Trophoblast cell (in vitro differentiated cells and primary cell): ENCODE measurements around the gene SUSD3.

Source experiments
- DNase-seq, 2 donors: peaks; one replicate each; pipeline ENCODE4 v3.0.0-alpha.2; 2016
- H2AFZ ChIP-seq: 2 replicates; pipeline ENCODE4 v1.6.1; 2013; ENCODE audit warnings: low read length, moderate library complexity, mild to moderate bottlenecking; ENCODE audit not compliant: insufficient read depth, poor library complexity
- H2AK5ac ChIP-seq: 2 replicates; pipeline ENCODE4 v1.6.1; 2013; ENCODE audit warnings: mild to moderate bottlenecking, low read length
- H2BK120ac ChIP-seq: 2 replicates; pipeline ENCODE4 v1.6.1; 2013; ENCODE audit warnings: low read length, mild to moderate bottlenecking, moderate library complexity; ENCODE audit not compliant: insufficient read depth, poor library complexity
- H2BK12ac ChIP-seq: 2 replicates; pipeline ENCODE4 v1.6.1; 2013; ENCODE audit warnings: mild to moderate bottlenecking, low read length, moderate library complexity
- H2BK5ac ChIP-seq: 2 replicates; pipeline ENCODE4 v1.6.1; 2013; ENCODE audit warnings: low read length, low read depth, moderate library complexity, mild to moderate bottlenecking; ENCODE audit not compliant: poor library complexity
- H3K14ac ChIP-seq: 2 replicates; pipeline ENCODE4 v1.6.1; 2013; ENCODE audit warnings: mild to moderate bottlenecking, low read length
- H3K18ac ChIP-seq: 2 replicates; pipeline ENCODE4 v1.6.1; 2013; ENCODE audit warnings: mild to moderate bottlenecking, low read length
- H3K23ac ChIP-seq: 2 replicates; pipeline ENCODE4 v1.6.1; 2013; ENCODE audit warnings: low read length
- H3K27ac ChIP-seq: 2 replicates; pipeline ENCODE4 v1.5.1; 2013; ENCODE audit warnings: low read depth, mild to moderate bottlenecking, inconsistent platforms, low read length, moderate library complexity
- H3K27me3 ChIP-seq: 2 replicates; pipeline ENCODE4 v1.6.1; 2013; ENCODE audit warnings: inconsistent platforms, mild to moderate bottlenecking, low read length, moderate library complexity; ENCODE audit not compliant: insufficient read depth
- H3K36me3 ChIP-seq, 2 experiments: 1 replicate in 1 of 2; 2 replicates in 1 of 2; pipeline ENCODE4 v1.6.1; 2013; ENCODE audit warnings: low read length in 2 of 2, mild to moderate bottlenecking in 2 of 2, moderate library complexity in 1 of 2; ENCODE audit not compliant: insufficient read depth in 2 of 2, control insufficient read depth in 1 of 2
- H3K4ac ChIP-seq: 2 replicates; pipeline ENCODE4 v1.6.1; 2013; ENCODE audit warnings: low read depth, mild to moderate bottlenecking, low read length, moderate library complexity
- H3K4me1 ChIP-seq, 2 experiments: 1 replicate in 1 of 2; 2 replicates in 1 of 2; pipeline ENCODE4 v1.6.1; 2013; ENCODE audit warnings: low read length in 2 of 2, mild to moderate bottlenecking in 2 of 2, moderate library complexity in 1 of 2; ENCODE audit not compliant: insufficient read depth in 2 of 2, control insufficient read depth in 1 of 2
- H3K4me2 ChIP-seq: 2 replicates; pipeline ENCODE4 v1.6.1; 2013; ENCODE audit warnings: inconsistent platforms, mild to moderate bottlenecking, low read length, moderate library complexity
- H3K4me3 ChIP-seq: 2 replicates; pipeline ENCODE4 v1.5.1; 2013; ENCODE audit warnings: mild to moderate bottlenecking, low read depth, low read length, inconsistent platforms
- H3K79me1 ChIP-seq: one replicate; pipeline ENCODE4 v1.6.1; 2013; ENCODE audit warnings: low read length
- H3K79me2 ChIP-seq: 2 replicates; pipeline ENCODE4 v1.6.1; 2013; ENCODE audit warnings: low read length, mild to moderate bottlenecking; ENCODE audit not compliant: control insufficient read depth, insufficient read depth, poor library complexity
- H3K9ac ChIP-seq: 2 replicates; pipeline ENCODE4 v1.6.1; 2013; ENCODE audit warnings: mild to moderate bottlenecking, low read length
- H3K9me3 ChIP-seq: 2 replicates; pipeline ENCODE4 v1.6.1; 2013; ENCODE audit warnings: low read depth, mild to moderate bottlenecking, control low read depth, inconsistent platforms, low read length; ENCODE audit not compliant: insufficient read depth
- H4K12ac ChIP-seq: 2 replicates; pipeline ENCODE4 v1.6.1; 2013; ENCODE audit warnings: low read depth, mild to moderate bottlenecking, low read length, moderate library complexity
- H4K8ac ChIP-seq: 2 replicates; pipeline ENCODE4 v1.6.1; 2013; ENCODE audit warnings: low read depth, mild to moderate bottlenecking, low read length, moderate library complexity
- H4K91ac ChIP-seq: one replicate; pipeline ENCODE4 v1.6.1; 2013; ENCODE audit warnings: low read depth, mild to moderate bottlenecking, low read length, moderate library complexity
- WGBS: extraction: QIAGEN DNeasy Blood & Tissue Kit; methylation state at CpG from one replicate; pipeline ENCODE4 v1.1.7; 2013; ENCODE audit warnings: missing lambda C conversion rate; ENCODE audit not compliant: insufficient read length, insufficient coverage; ENCODE audit errors: extremely low coverage; 5-methylcytosine and 5-hydroxymethylcytosine counted together

SUSD3 gene

GRCh38 chr9:93122721-93123221 lies 64.3 kb downstream of the SUSD3 start:
- no CpG with 5 or more reads among the region's 14 CpGs for WGBS
- Histone ChIP-seq H3K18ac (no peak overlapping the region), H2AFZ (no peak overlapping the region), H3K27ac (no peak overlapping the region), H2AK5ac (no peak overlapping the region), H2BK5ac (no peak overlapping the region), H3K27me3 (no peaks in the 10 kb centered on the region), H3K4ac (no peak overlapping the region), H2BK12ac (no peak overlapping the region), H3K4me2 (no peak overlapping the region), H2BK120ac (no peak overlapping the region), H3K79me2 (no peaks in the 10 kb centered on the region), H4K12ac (no peak overlapping the region), H3K9me3 (no peaks in the 10 kb centered on the region), H3K79me1 (no peaks in the 10 kb centered on the region), H4K8ac (no peak overlapping the region), H3K9ac (no peak overlapping the region), H3K4me3 (no peak overlapping the region), H3K14ac (no peak overlapping the region), H3K23ac (no peak overlapping the region), H4K91ac (no peak overlapping the region), H3K36me3 (peaks cover 18 to 25% of the 10 kb centered on the region in 2 experiments), H3K4me1 (peaks cover 6 to 11% of the 10 kb centered on the region in 2 experiments)
- no peak for DNase-seq

DNA sequence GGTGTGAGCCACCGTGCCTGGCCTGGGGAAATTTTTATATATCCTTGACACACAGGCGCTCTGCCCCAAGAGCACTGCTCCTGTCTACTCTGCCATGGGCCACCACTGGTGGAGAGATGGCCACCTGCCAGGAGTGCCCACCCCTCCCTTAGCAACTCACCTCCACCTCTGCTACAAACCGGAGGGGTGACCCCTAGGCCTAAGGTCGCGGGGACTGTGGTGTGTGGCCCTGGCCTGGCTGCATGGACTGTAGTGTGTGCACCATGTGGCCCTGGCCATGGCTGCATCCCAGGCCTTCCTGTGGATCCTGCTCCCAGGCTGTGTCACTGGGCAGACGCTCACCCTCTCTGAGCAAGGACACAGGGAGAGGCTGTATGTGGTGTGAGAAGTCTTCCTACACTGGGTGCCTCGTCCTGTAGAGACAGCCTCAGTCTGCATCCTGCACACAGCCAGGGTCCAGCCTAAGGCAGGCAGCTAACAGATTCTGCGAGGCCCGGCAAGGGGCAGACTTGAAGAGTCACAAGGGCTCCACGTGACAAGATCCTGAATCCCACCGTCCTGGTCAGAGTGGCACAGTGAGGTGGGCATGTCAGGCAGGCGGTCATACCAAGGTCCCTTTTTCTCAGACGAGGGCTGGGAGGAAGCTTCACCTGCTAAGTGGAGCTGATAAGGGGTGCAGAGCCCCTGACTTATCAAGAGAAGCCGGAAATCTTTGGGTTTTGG lies 65.2 kb downstream of the SUSD3 start:
- H4K8ac ChIP-seq = no peak overlapping the region
- H3K4me1 ChIP-seq = peaks cover 6 to 11% of the 10 kb centered on the region in 2 experiments
- no peaks in the 10 kb centered on the region for H3K9me3 ChIP-seq
- H4K91ac ChIP-seq = no peak overlapping the region
- H3K27me3 ChIP-seq = no peaks in the 10 kb centered on the region
- H2BK12ac ChIP-seq = no peak overlapping the region
- peaks cover 18 to 25% of the 10 kb centered on the region in 2 experiments for H3K36me3 ChIP-seq
- DNase-seq = no peak
- no peaks in the 10 kb centered on the region for H3K79me1 ChIP-seq
- H4K12ac ChIP-seq = no peak overlapping the region
- no peak overlapping the region for H3K18ac ChIP-seq
- H3K23ac ChIP-seq = no peak overlapping the region
- no peak overlapping the region for H3K4me2 ChIP-seq
- no peak overlapping the region for H2AK5ac ChIP-seq
- H3K4me3 ChIP-seq = no peak overlapping the region
- H3K4ac ChIP-seq = no peak overlapping the region
- H3K9ac ChIP-seq = no peak overlapping the region
- WGBS = no CpG with 5 or more reads among the region's 14 CpGs
- no peaks in the 10 kb centered on the region for H3K79me2 ChIP-seq
- H3K27ac ChIP-seq = no peak overlapping the region
- H3K14ac ChIP-seq = no peak overlapping the region
- no peak overlapping the region for H2BK5ac ChIP-seq
- H2BK120ac ChIP-seq = no peak overlapping the region
- H2AFZ ChIP-seq = no peak overlapping the region

GRCh38 chr9:93124793-93125192 lies 66.3 kb downstream of the SUSD3 start:
- no peak overlapping the region for H3K23ac ChIP-seq
- H3K4me2 ChIP-seq = no peak overlapping the region

DNA sequence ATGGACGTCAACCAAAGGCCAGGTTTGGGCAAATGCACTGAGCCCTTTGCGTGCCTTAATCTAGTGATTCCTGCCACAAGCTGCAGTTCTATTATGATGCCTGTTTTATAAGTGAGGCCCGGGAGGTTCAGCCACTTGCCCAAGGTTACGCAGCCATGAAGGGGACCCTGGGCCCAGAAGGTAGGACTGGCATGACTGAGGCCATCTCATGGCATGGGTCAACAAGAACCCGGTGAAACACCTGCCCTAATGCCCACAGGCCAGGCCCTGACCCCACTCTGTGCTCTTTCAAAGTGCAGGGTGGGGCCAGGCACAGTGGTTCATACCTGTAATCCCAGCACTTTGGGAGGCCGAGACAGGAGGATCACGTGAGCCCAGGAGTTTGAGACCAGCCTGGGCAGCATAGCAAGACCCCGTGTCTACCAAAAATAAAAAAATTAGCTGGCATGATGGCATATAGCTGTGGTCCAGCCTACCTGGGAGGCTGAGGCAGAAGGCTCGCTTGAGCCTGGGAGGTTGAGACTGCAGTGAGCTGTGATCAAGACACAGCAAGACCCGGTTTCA lies 66.9 kb downstream of the SUSD3 start:
- H4K12ac ChIP-seq = no peak overlapping the region
- no CpG with 5 or more reads among the region's 10 CpGs for WGBS
- H4K91ac ChIP-seq = no peak overlapping the region
- H3K9ac ChIP-seq = no peak overlapping the region
- H3K18ac ChIP-seq = no peak overlapping the region
- no peak overlapping the region for H3K4me3 ChIP-seq
- H3K36me3 ChIP-seq = peaks cover 18 to 25% of the 10 kb centered on the region in 2 experiments
- H3K27me3 ChIP-seq = no peaks in the 10 kb centered on the region
- H3K4me2 ChIP-seq = no peak overlapping the region
- no peak overlapping the region for H2BK5ac ChIP-seq
- H3K14ac ChIP-seq = no peak overlapping the region
- no peaks in the 10 kb centered on the region for H3K79me2 ChIP-seq
- H3K4ac ChIP-seq = no peak overlapping the region
- DNase-seq = no peak
- no peak overlapping the region for H2BK12ac ChIP-seq
- H2AK5ac ChIP-seq = no peak overlapping the region
- H2AFZ ChIP-seq = no peak overlapping the region
- H2BK120ac ChIP-seq = no peak overlapping the region
- no peaks in the 10 kb centered on the region for H3K9me3 ChIP-seq
- H3K27ac ChIP-seq = no peak overlapping the region
- no peak overlapping the region for H4K8ac ChIP-seq
- peaks cover 6 to 11% of the 10 kb centered on the region in 2 experiments for H3K4me1 ChIP-seq
- no peak overlapping the region for H3K23ac ChIP-seq
- H3K79me1 ChIP-seq = no peaks in the 10 kb centered on the region

More at GRCh38 chr9:93124793-93125192, 66.3 kb downstream of the SUSD3 start:
- Histone ChIP-seq H3K36me3 (peaks cover 18 to 25% of the 10 kb centered on the region in 2 experiments), H3K79me1 (no peaks in the 10 kb centered on the region), H3K79me2 (no peaks in the 10 kb centered on the region), H3K4ac (no peak overlapping the region), H3K4me1 (peaks cover 6 to 11% of the 10 kb centered on the region in 2 experiments), H2AFZ (no peak overlapping the region), H4K91ac (no peak overlapping the region), H3K14ac (no peak overlapping the region), H3K27ac (no peak overlapping the region), H4K8ac (no peak overlapping the region), H2BK12ac (no peak overlapping the region), H4K12ac (no peak overlapping the region), H3K27me3 (no peaks in the 10 kb centered on the region), H3K4me3 (no peak overlapping the region), H3K9ac (no peak overlapping the region), H2BK5ac (no peak overlapping the region), H3K9me3 (no peaks in the 10 kb centered on the region), H3K18ac (no peak overlapping the region), H2BK120ac (no peak overlapping the region), H2AK5ac (no peak overlapping the region)
- no peak for DNase-seq
- no CpG with 5 or more reads among the region's 16 CpGs for whole genome bisulfite sequencing
